RWPE2 (cell line): ENCODE results near the gene RPTOR.

Experiments used
- ATAC-seq: fragments of 200-7000 bp; cut with Tn5 transposase; 3 replicates; pipeline ENCODE4 v1.9.1; 2021; ENCODE audit warnings: low read depth
- DNase-seq: peaks from one replicate; pipeline ENCODE4 v3.0.0-alpha.2; 2020; ENCODE audit warnings: low spot score
- H3K27ac ChIP-seq: fragments of 450-650 bp; 2 replicates; pipeline ENCODE4 v1.5.1; 2017; ENCODE audit warnings: mild to moderate bottlenecking; ENCODE audit not compliant: poor library complexity, severe bottlenecking
- H3K27me3 ChIP-seq: fragments of 250-450 bp; sonication (Bioruptor Pico); 2 replicates; pipeline ENCODE4 v1.5.1; 2021; ENCODE audit warnings: mild to moderate bottlenecking, moderate library complexity; ENCODE audit not compliant: insufficient read depth, poor library complexity, severe bottlenecking
- H3K36me3 ChIP-seq: fragments of 250-450 bp; sonication (Bioruptor Pico); 2 replicates; pipeline ENCODE4 v1.5.1; 2020; ENCODE audit warnings: low read depth, mild to moderate bottlenecking, moderate library complexity
- H3K4me1 ChIP-seq: fragments of 250-450 bp; sonication (Bioruptor Pico); 2 replicates; pipeline ENCODE4 v1.5.1; 2021; ENCODE audit warnings: mild to moderate bottlenecking, moderate library complexity; ENCODE audit not compliant: insufficient read depth, poor library complexity, severe bottlenecking
- H3K4me3 ChIP-seq: fragments of 250-450 bp; sonication (Bioruptor Pico); 2 replicates; pipeline ENCODE4 v1.5.1; 2021; ENCODE audit warnings: mild to moderate bottlenecking, moderate library complexity; ENCODE audit not compliant: severe bottlenecking
- H3K9me3 ChIP-seq: fragments of 250-450 bp; sonication (Bioruptor Pico); 2 replicates; pipeline ENCODE4 v1.5.1; 2021; ENCODE audit warnings: mild to moderate bottlenecking, moderate library complexity; ENCODE audit not compliant: severe bottlenecking
- CTCF ChIP-seq: fragments of 450-650 bp; IDR thresholded peaks from one replicate; pipeline ENCODE4 v1.5.1; 2017; ENCODE audit warnings: mild to moderate bottlenecking, moderate library complexity; ENCODE audit not compliant: poor library complexity, severe bottlenecking

Gene RPTOR

DNA sequence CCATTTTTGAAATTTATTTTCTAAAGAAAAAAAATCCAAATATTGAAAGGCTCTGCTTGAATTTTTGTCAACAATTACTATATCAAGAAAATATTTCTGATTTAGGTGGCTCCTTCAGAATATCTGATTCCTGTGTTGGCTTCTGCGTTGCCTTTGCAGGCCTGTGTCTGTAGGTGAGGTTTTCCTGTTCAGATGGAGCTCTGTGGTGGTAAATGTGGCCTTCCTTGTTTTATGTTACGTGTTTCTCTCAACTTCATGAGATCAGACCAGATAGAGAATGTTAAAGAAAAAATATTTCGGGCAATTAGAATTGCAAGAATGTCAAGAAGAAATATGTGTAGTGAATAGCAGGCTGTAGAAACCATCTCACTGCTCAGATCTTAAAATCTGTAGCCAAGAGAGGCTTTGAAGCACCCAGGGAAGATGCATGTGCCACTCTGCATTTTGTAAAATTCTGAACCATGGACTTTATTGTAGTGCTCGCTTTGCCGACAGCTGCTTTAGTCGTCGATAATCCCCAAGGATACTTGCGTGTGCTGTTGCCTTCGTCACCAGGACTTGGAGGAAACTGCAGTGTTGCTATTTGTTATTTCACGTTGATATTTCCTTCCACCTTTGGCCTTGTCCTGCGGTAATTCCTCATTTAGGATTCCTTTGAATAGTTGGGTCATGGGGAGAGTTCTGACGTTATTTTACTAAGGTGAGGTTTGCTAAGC is 69.9 kb downstream of the RPTOR start:
- no peak for ATAC-seq
- no peak overlapping the region for H3K27ac ChIP-seq
- H3K9me3 ChIP-seq: no peaks in the 10 kb centered on the region
- no peak for DNase-seq
- H3K4me1 ChIP-seq: peaks cover 12% of the 10 kb centered on the region
- H3K27me3 ChIP-seq: no peaks in the 10 kb centered on the region
- no peak for TF ChIP-seq CTCF
- H3K4me3 ChIP-seq: no peak overlapping the region
- H3K36me3 ChIP-seq: peaks cover 4% of the 10 kb centered on the region; the same call in 1 of the 2 replicates

GRCh38 chr17:80615376-80615775 is 70.7 kb downstream of the RPTOR start:
- Histone ChIP-seq H3K4me3 (no peak overlapping the region), H3K27ac (no peak overlapping the region), H3K36me3 (peaks cover 4% of the 10 kb centered on the region; the same call in 1 of the 2 replicates), H3K27me3 (no peaks in the 10 kb centered on the region), H3K9me3 (no peaks in the 10 kb centered on the region), H3K4me1 (peaks cover 21% of the 10 kb centered on the region)
- TF ChIP-seq CTCF: no peak
- ATAC-seq (no peak), DNase-seq (no peak)

DNA sequence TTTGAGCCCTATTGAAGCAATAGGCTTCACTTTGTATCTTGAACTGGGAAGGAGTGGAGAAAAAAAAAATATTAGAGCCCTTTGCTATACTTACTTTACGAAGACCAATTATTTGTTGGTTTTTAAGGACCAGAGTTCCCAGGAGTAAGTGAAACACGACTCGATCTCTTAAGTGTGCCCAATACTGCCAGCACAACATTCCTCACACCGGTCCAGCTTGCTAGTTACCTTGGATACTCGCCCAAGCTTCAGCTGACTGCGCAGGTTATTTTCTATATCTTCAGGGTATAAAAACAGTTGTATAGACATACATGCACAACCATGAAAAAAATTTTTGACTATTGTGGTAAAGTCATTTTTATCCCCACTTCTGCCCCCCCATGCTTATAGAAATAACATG is 72.1 kb downstream of the RPTOR start:
- Histone ChIP-seq H3K4me3 (no peak overlapping the region), H3K27me3 (no peaks in the 10 kb centered on the region), H3K4me1 (peaks cover 31% of the 10 kb centered on the region), H3K9me3 (no peaks in the 10 kb centered on the region), H3K36me3 (peaks cover 4% of the 10 kb centered on the region; the same call in 1 of the 2 replicates), H3K27ac (no peak overlapping the region)
- ATAC-seq (no peak), DNase-seq (no peak)
- no peak for TF ChIP-seq CTCF

DNA sequence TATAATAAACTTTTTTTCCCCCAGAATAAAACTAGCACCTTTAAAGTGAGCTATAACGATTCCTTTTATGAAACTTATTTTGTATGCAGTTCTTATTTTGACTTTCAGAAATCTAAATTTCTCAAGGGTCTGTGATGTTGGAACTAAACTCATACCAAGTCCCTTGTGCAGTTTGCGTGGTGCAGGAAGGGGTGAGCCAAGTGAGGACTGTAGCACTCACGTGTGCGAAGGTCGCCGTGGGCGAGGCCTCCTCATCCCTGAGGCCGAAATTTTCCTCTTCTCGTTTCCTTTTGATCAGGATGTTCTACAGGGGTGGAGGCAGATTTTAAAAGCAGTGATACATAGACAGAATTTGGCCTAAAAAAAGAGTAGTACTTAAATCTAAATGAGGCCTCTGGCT is 73.7 kb downstream of the RPTOR start:
- TF ChIP-seq CTCF: no peak
- no peak for DNase-seq

More for the DNA sequence above, 73.7 kb downstream of the RPTOR start:
- Histone ChIP-seq H3K36me3 (peaks cover 4% of the 10 kb centered on the region; the same call in 1 of the 2 replicates), H3K27ac (peak overlapping the region; percentile 74), H3K4me3 (no peak overlapping the region), H3K9me3 (no peaks in the 10 kb centered on the region), H3K27me3 (no peaks in the 10 kb centered on the region), H3K4me1 (peaks cover 31% of the 10 kb centered on the region)
- no peak for ATAC-seq
